Panc1 (cell line): ENCODE results near the gene ZNF550. TPM values are rescaled to one million over a fixed set of nuclear protein-coding genes. Genes with fewer than 3 reads are reported as not detected.

Source experiments
- ATAC-seq: fragments of 200-7000 bp; cut with Tn5 transposase; 2 replicates; pipeline ENCODE4 v1.9.1; 2020; ENCODE audit warnings: mild to moderate bottlenecking, moderate library complexity
- BruUV-seq: library from RNA; stranded (reverse); fragments of 400-500 nt; replicated peaks from 2 replicates; lab custom pipeline; 2021; lab: Mats Ljungman, UMichigan
- CTCF ChIA-PET: fragments of 300-600 bp; sonication (Branson Sonifier 250); formaldehyde crosslinking; loops from one replicate; lab custom pipeline; 2022; ENCODE audit warnings: antibody characterized with exemption; lab: Charles Lee
- POLR2A ChIA-PET: fragments of 300-600 bp; sonication (Branson Sonifier 250); formaldehyde crosslinking; loops from one replicate; lab custom pipeline; 2022; ENCODE audit warnings: antibody characterized with exemption; lab: Charles Lee
- DNase-seq: peaks from one replicate; pipeline ENCODE4 v3.0.0-alpha.2; 2010; ENCODE audit warnings: low read depth, low spot score
- H3K27ac ChIP-seq: 2 replicates; pipeline ENCODE4 v1.5.1; 2011; ENCODE audit warnings: mild to moderate bottlenecking, low read length, inconsistent platforms
- H3K27me3 ChIP-seq: fragments of 200-500 bp; sonication (Bioruptor generic); 2 replicates; pipeline ENCODE4 v1.6.0; 2014; ENCODE audit warnings: low read length, inconsistent platforms; ENCODE audit not compliant: control insufficient read depth, insufficient read depth
- H3K36me3 ChIP-seq: fragments of 200-500 bp; sonication (Bioruptor generic); 2 replicates; pipeline ENCODE4 v1.5.1; 2014; ENCODE audit warnings: inconsistent platforms, mild to moderate bottlenecking, low read length, moderate library complexity; ENCODE audit not compliant: control insufficient read depth, insufficient read depth
- H3K4me1 ChIP-seq: 2 replicates; pipeline ENCODE4 v1.5.1; 2011; ENCODE audit warnings: inconsistent platforms, mild to moderate bottlenecking, low read length, moderate library complexity; ENCODE audit not compliant: control insufficient read depth, insufficient read depth
- H3K4me3 ChIP-seq, 2 experiments: 2 replicates each; pipeline ENCODE4 v1.5.1; 2011 to 2012; ENCODE audit warnings: low read depth in 2 of 2, low read length in 2 of 2, mild to moderate bottlenecking in 2 of 2, inconsistent platforms in 1 of 2, moderate library complexity in 1 of 2
- H3K9me3 ChIP-seq: fragments of 200-500 bp; sonication (Bioruptor generic); 2 replicates; pipeline ENCODE4 v1.5.1; 2014; ENCODE audit warnings: low read depth, mild to moderate bottlenecking, inconsistent platforms, low read length, moderate library complexity; ENCODE audit not compliant: control insufficient read depth, insufficient read depth
- CTCF ChIP-seq: fragments of 450-650 bp; IDR thresholded peaks from 2 replicates; pipeline ENCODE4 v1.5.1; 2017; ENCODE audit warnings: mild to moderate bottlenecking
- POLR2AphosphoS5 ChIP-seq: IDR thresholded peaks from 2 replicates; pipeline ENCODE4 v1.6.1; 2012; ENCODE audit warnings: mild to moderate bottlenecking, low read depth, low read length, moderate library complexity
- REST ChIP-seq, 2 experiments: IDR thresholded peaks; 2 replicates each; pipeline ENCODE4 v1.6.1; 2011 to 2012; ENCODE audit warnings: low read depth in 2 of 2, control low read depth in 1 of 2, low read length in 1 of 2, mild to moderate bottlenecking in 1 of 2, moderate library complexity in 1 of 2; ENCODE audit not compliant: insufficient read depth in 1 of 2
- SIN3A ChIP-seq: IDR thresholded peaks from 2 replicates; pipeline ENCODE4 v1.6.1; 2012; ENCODE audit warnings: low read depth, mild to moderate bottlenecking, low read length, moderate library complexity, borderline replicate concordance; ENCODE audit not compliant: insufficient read depth
- TCF7L2 ChIP-seq: IDR thresholded peaks from 2 replicates; pipeline ENCODE4 v1.6.1; 2011; ENCODE audit warnings: mild to moderate bottlenecking, low read depth, low read length, inconsistent platforms
- in situ Hi-C: cut with HindIII; loops from 2 replicates; pipeline ENCODE4 v1.10.0; 2016; ENCODE audit warnings: low sequenced_read_pairs, low pct_unique_long_range_greater_than_20kb
- intact Hi-C: fragments of 100-400 bp; cut with micrococcal nuclease; formaldehyde crosslinking; loops from one replicate; pipeline ENCODE4 v1.10.0; 2022; ENCODE audit not compliant: unreplicated experiment
- total RNA-seq: library from RNA; stranded (reverse); gene quantifications from one replicate; pipeline ENCODE4 v1.2.1, GENCODE V29; 2021; ENCODE audit not compliant: unreplicated experiment

Gene ZNF550
- total RNA-seq, 1 experiment from 2014 or later: 15.1 TPM

GRCh38 chr19:57570707-57571106, 11.0 kb upstream of the ZNF550 start:
- BruUV-seq: no TSS peak
- no peak overlapping the region for H3K4me3 ChIP-seq
- intact Hi-C loops (no loop called here), in situ Hi-C loops (no loop called here)
- H3K36me3 ChIP-seq: peaks cover 5% of the 10 kb centered on the region
- ChIA-PET CTCF (no interaction called here), POLR2A (interaction anchor here (0.6 kb wide), 1 partner anchor 1057 kb away, joined by 3 read pairs; no protein-coding TSS in a partner anchor)
- H3K4me1 ChIP-seq: no peaks in the 10 kb centered on the region
- DNase-seq (no peak), ATAC-seq (no peak)
- H3K9me3 ChIP-seq: peaks cover 85% of the 10 kb centered on the region
- H3K27ac ChIP-seq: no peak overlapping the region
- H3K27me3 ChIP-seq: no peaks in the 10 kb centered on the region
- no peak for TF ChIP-seq TCF7L2
- no peak for TF ChIP-seq SIN3A
- no peak for TF ChIP-seq CTCF
- no peak for TF ChIP-seq POLR2AphosphoS5
- no peak for TF ChIP-seq REST (IDR thresholded peaks at IDR 0.05; ENCODE audit: insufficient read depth in 1 of 2, low read depth in 2 of 2, low read length in 1 of 2)

GRCh38 chr19:57566396-57567265, 7.0 kb upstream of the ZNF550 start:
- no peak for TF ChIP-seq SIN3A
- ATAC-seq: no peak
- Histone ChIP-seq H3K4me1 (no peaks in the 10 kb centered on the region), H3K27ac (no peak overlapping the region), H3K4me3 (no peak overlapping the region), H3K9me3 (peaks cover 69% of the 10 kb centered on the region), H3K36me3 (no peaks in the 10 kb centered on the region), H3K27me3 (no peaks in the 10 kb centered on the region)
- POLR2A ChIA-PET: no interaction called here
- DNase-seq: no peak
- BruUV-seq: no TSS peak
- CTCF ChIA-PET: no interaction called here
- intact Hi-C loops: no loop called here
- in situ Hi-C loops: no loop called here

GRCh38 chr19:57563547-57563946, 3.9 kb upstream of the ZNF550 start:
- TF ChIP-seq CTCF: no peak
- TF ChIP-seq SIN3A: no peak
- no peak for TF ChIP-seq REST (IDR thresholded peaks at IDR 0.05; ENCODE audit: insufficient read depth in 1 of 2, low read depth in 2 of 2, low read length in 1 of 2)
- TF ChIP-seq POLR2AphosphoS5: no peak
- TF ChIP-seq TCF7L2: no peak
- ATAC-seq (no peak), DNase-seq (no peak)
- no peaks in the 10 kb centered on the region for H3K27me3 ChIP-seq
- intact Hi-C loops: no loop called here
- POLR2A ChIA-PET: no interaction called here
- peaks cover 3% of the 10 kb centered on the region for H3K4me1 ChIP-seq
- H3K27ac ChIP-seq: no peak overlapping the region
- peaks cover 69% of the 10 kb centered on the region for H3K9me3 ChIP-seq
- no peak overlapping the region for H3K4me3 ChIP-seq
- H3K36me3 ChIP-seq: no peaks in the 10 kb centered on the region
- CTCF ChIA-PET: no interaction called here
- in situ Hi-C loops: no loop called here
- no TSS peak for BruUV-seq
